GM12878 (cell line): Measurements from ENCODE around the gene AFAP1. TPM values are rescaled to one million over a fixed set of nuclear protein-coding genes. Genes with fewer than 3 reads are reported as not detected.

Experiments used
- ATAC-seq: fragments of 200-7000 bp; cut with Tn5 transposase; 3 replicates; pipeline ENCODE4 v1.9.1; 2020; ENCODE audit warnings: mild to moderate bottlenecking, moderate library complexity
- BruUV-seq: library from RNA; stranded (reverse); fragments of 400-500 nt; replicated peaks from 2 replicates; lab custom pipeline; 2021; lab: Mats Ljungman, UMichigan
- CTCF ChIA-PET: fragments of 300-600 bp; sonication (Branson Sonifier 250); formaldehyde crosslinking; extraction: SDS; loops from one replicate; lab custom pipeline; 2021; ENCODE audit warnings: inconsistent platforms; lab: Yijun Ruan, JAX
- POLR2A ChIA-PET: fragments of 350-600 bp; formaldehyde crosslinking; extraction: SDS; loops from one replicate; lab custom pipeline; 2021; ENCODE audit warnings: inconsistent platforms; lab: Charles Lee
- RAD21 ChIA-PET: fragments of 300-600 bp; sonication (Branson Sonifier 250); formaldehyde crosslinking; loops from one replicate; lab custom pipeline; 2023; ENCODE audit warnings: antibody characterized with exemption; ENCODE audit not compliant: unreplicated experiment; lab: Charles Lee
- SMC1A ChIA-PET: fragments of 300-600 bp; sonication (Branson Sonifier 250); formaldehyde crosslinking; loops from one replicate; lab custom pipeline; 2023; ENCODE audit not compliant: unreplicated experiment, uncharacterized antibody; lab: Charles Lee
- DNase-seq: peaks from one replicate; pipeline ENCODE4 v3.0.0-alpha.2; 2011; ENCODE audit warnings: low read depth, low spot score
- FAIRE-seq: peaks from 3 replicates; lab custom pipeline; 2011; peaks lifted over from hg19 to GRCh38; lab: Jason Lieb, UNC
- H2AFZ ChIP-seq: 2 replicates; pipeline ENCODE4 v1.6.0; 2011; ENCODE audit warnings: low read depth, low read length, control low read depth; ENCODE audit not compliant: control insufficient read depth
- H3K27ac ChIP-seq: 2 replicates; pipeline ENCODE4 v1.5.1; 2011; ENCODE audit warnings: control low read depth; ENCODE audit not compliant: control insufficient read depth, insufficient read depth
- H3K27me3 ChIP-seq, 2 experiments: replicated peaks in 1 of 2; 2 replicates each; pipeline versions ENCODE4 v1.6.0 to v1.6.1; 2011; ENCODE audit warnings: low read length in 1 of 2; ENCODE audit not compliant: control insufficient read depth in 2 of 2, insufficient read depth in 2 of 2
- H3K36me3 ChIP-seq, 2 experiments: 2 replicates each; pipeline ENCODE4 v1.5.1; 2011; ENCODE audit warnings: low read length in 1 of 2; ENCODE audit not compliant: control insufficient read depth in 2 of 2, insufficient read depth in 2 of 2
- H3K4me1 ChIP-seq: 2 replicates; pipeline ENCODE4 v1.6.1; 2011; ENCODE audit warnings: mild to moderate bottlenecking, low read length, moderate library complexity, mixed read lengths; ENCODE audit not compliant: control insufficient read depth, insufficient read depth
- H3K4me2 ChIP-seq: 2 replicates; pipeline ENCODE4 v1.6.0; 2011; ENCODE audit warnings: control low read depth; ENCODE audit not compliant: control insufficient read depth, insufficient read depth
- H3K4me3 ChIP-seq: fragments of 200-600 bp; sonication (generic); 2 replicates; pipeline ENCODE4 v1.5.1; 2016
- H3K79me2 ChIP-seq: 2 replicates; pipeline ENCODE4 v1.6.0; 2011; ENCODE audit warnings: low read length; ENCODE audit not compliant: control insufficient read depth, insufficient read depth
- H3K9ac ChIP-seq: 2 replicates; pipeline ENCODE4 v1.8.0; 2011; ENCODE audit warnings: low read length, control low read depth, mixed read lengths; ENCODE audit not compliant: control insufficient read depth, insufficient read depth
- H3K9me3 ChIP-seq: replicated peaks from 3 replicates; pipeline ENCODE4 v1.5.1; 2011; ENCODE audit warnings: mild to moderate bottlenecking, low read length; ENCODE audit not compliant: control insufficient read depth, insufficient read depth
- H4K20me1 ChIP-seq: 2 replicates; pipeline ENCODE4 v1.6.0; 2011; ENCODE audit not compliant: control insufficient read depth, insufficient read depth
- EZH2 ChIP-seq: IDR thresholded peaks from 2 replicates; pipeline ENCODE4 v1.6.1; 2012; ENCODE audit warnings: low read depth, mild to moderate bottlenecking, control low read depth, inconsistent platforms, low read length, borderline replicate concordance; ENCODE audit not compliant: control insufficient read depth
- GABPA ChIP-seq: IDR thresholded peaks from 2 replicates; pipeline ENCODE4 v1.6.1; 2014; ENCODE audit warnings: antibody characterized with exemption, low read depth, mild to moderate bottlenecking, inconsistent platforms
- GATAD2B ChIP-seq: fragments of 450-650 bp; conservative IDR thresholded peaks from 2 replicates; pipeline ENCODE4 v1.6.1; 2017; ENCODE audit warnings: low read depth, mild to moderate bottlenecking, moderate library complexity
- HCFC1 ChIP-seq: fragments of 150-350 bp; IDR thresholded peaks from 2 replicates; pipeline ENCODE4 v1.6.1; 2014; ENCODE audit warnings: low read length
- NFXL1 ChIP-seq: fragments of 450-650 bp; IDR thresholded peaks from 2 replicates; pipeline ENCODE4 v1.6.1; 2017; ENCODE audit warnings: antibody characterized with exemption, mild to moderate bottlenecking, borderline replicate concordance
- NFYB ChIP-seq: IDR thresholded peaks from 2 replicates; pipeline ENCODE4 v1.6.1; 2011; ENCODE audit warnings: low read depth, mild to moderate bottlenecking, low read length, improper control_type of control experiment, moderate library complexity; ENCODE audit not compliant: insufficient read depth
- NRF1 ChIP-seq: conservative IDR thresholded peaks from 2 replicates; pipeline ENCODE4 v1.6.1; 2011; ENCODE audit warnings: mild to moderate bottlenecking, low read depth, low read length, improper control_type of control experiment
- PML ChIP-seq: IDR thresholded peaks from 2 replicates; pipeline ENCODE4 v1.6.1; 2012; ENCODE audit warnings: low read length, inconsistent platforms
- SREBF2 ChIP-seq: IDR thresholded peaks from 2 replicates; pipeline ENCODE4 v1.6.1; 2012; ENCODE audit warnings: mild to moderate bottlenecking, low read length
- TAF1 ChIP-seq: IDR thresholded peaks from 2 replicates; pipeline ENCODE4 v1.6.1; 2011; ENCODE audit warnings: mild to moderate bottlenecking, low read depth, low read length, borderline replicate concordance
- ZBTB40 ChIP-seq: fragments of 450-650 bp; IDR thresholded peaks from 2 replicates; pipeline ENCODE4 v1.6.1; 2016; ENCODE audit warnings: mild to moderate bottlenecking, moderate library complexity, borderline replicate concordance
- ZSCAN29 ChIP-seq: fragments of 450-650 bp; IDR thresholded peaks from 2 replicates; pipeline ENCODE4 v1.6.1; 2017; ENCODE audit warnings: mild to moderate bottlenecking, moderate library complexity
- WGBS: methylation state at CpG from one replicate; pipeline ENCODE4 v1.1.6; 2016; ENCODE audit warnings: low lambda C conversion rate; ENCODE audit not compliant: insufficient replicate concordance, insufficient coverage; ENCODE audit errors: missing lambda C conversion rate; 5-methylcytosine and 5-hydroxymethylcytosine counted together
- in situ Hi-C: fragments of 300-500 bp; cut with MboI; formaldehyde crosslinking; loops from 9 replicates; pipeline ENCODE4 v1.14.3; 2018; ENCODE audit warnings: mixed read lengths
- intact Hi-C: fragments of 100-400 bp; cut with micrococcal nuclease; formaldehyde crosslinking; loops from one replicate; pipeline ENCODE4 v1.14.2; 2022; ENCODE audit not compliant: unreplicated experiment
- polyA plus RNA-seq, 11 experiments: library from polyadenylated mRNA; depleted of rRNA in 4 of 11; unstranded in 6 of 11; stranded (reverse) in 5 of 11; fragments of >200 nt; fragmentation: Nextera tagmentation in 4 of 11; fragmentation: Illumina TruSeq in 1 of 11; extraction: Ambion mirVana in 4 of 11; extraction: Trizol in 1 of 11; gene quantifications; 1 replicate in 1 of 11; 2 replicates in 10 of 11; pipeline versions ENCODE4 v1.2.1 to v1.2.3, GENCODE V29; 2011 to 2016; ENCODE audit warnings: inconsistent platforms in 2 of 11, missing spikeins in 2 of 11, low read depth in 1 of 11
- total RNA-seq, 4 experiments: library from RNA; depleted of rRNA in 3 of 4; stranded (reverse); fragments of >200 nt in 3 of 4; fragmentation: Illumina TruSeq in 1 of 4; extraction: Trizol in 1 of 4; gene quantifications; 2 replicates each; pipeline versions ENCODE4 v1.2.1 to v1.2.3, GENCODE V29; 2013 to 2021

The AFAP1 gene
- total and polyA plus RNA-seq, 10 of the 15 experiments (the other 5 are each of a cell fraction or from before 2014, with no cell fraction given) = 0.02 to 0.23 (median 0.09) TPM; not detected in 1

- no peak overlapping the region for H3K4me3 ChIP-seq
- no peaks in the 10 kb centered on the region for H3K36me3 ChIP-seq
- no TSS peak for BruUV-seq
- ChIA-PET SMC1A (no interaction called here), RAD21 (no interaction called here), CTCF (no interaction called here), POLR2A (no interaction called here)
- in situ Hi-C loops = loop anchor here (10.0 kb wide), 1 partner anchor 521 kb away; the partner anchor contains the start of gene SORCS2
- H3K27ac ChIP-seq = no peak overlapping the region
- intact Hi-C loops = loop anchor here (10.0 kb wide), 1 partner anchor 531 kb away; no protein-coding TSS in a partner anchor
- H4K20me1 ChIP-seq = no peaks in the 10 kb centered on the region
- no peak overlapping the region for H3K4me2 ChIP-seq
- no peak overlapping the region for H3K9ac ChIP-seq
- ATAC-seq = no peak
- H3K79me2 ChIP-seq = no peaks in the 10 kb centered on the region
- peaks cover 0 to 4% of the 10 kb centered on the region in 2 experiments; a peak in 2 of 4 replicates for H3K27me3 ChIP-seq
- no peak for DNase-seq
- WGBS = 2% methylated on average over 6 of the region's 6 CpGs
- no peaks in the 10 kb centered on the region for H3K9me3 ChIP-seq
- no peaks in the 10 kb centered on the region for H3K4me1 ChIP-seq
- TF ChIP-seq NFYB = no peak
- no peak for TF ChIP-seq GATAD2B
- no peak for TF ChIP-seq SREBF2
- no peak for FAIRE-seq
- H2AFZ ChIP-seq = no peak overlapping the region
Measured at GRCh38 chr4:7716010-7716721, 223.5 kb downstream of the AFAP1 start.

- Histone ChIP-seq H2AFZ (no peak overlapping the region), H3K27me3 (peaks cover 0 to 3% of the 10 kb centered on the region in 2 experiments; a peak in 2 of 4 replicates), H3K36me3 (no peaks in the 10 kb centered on the region), H4K20me1 (no peaks in the 10 kb centered on the region), H3K9ac (no peak overlapping the region), H3K4me1 (no peaks in the 10 kb centered on the region), H3K79me2 (no peaks in the 10 kb centered on the region), H3K4me2 (no peak overlapping the region), H3K27ac (no peak overlapping the region), H3K4me3 (no peak overlapping the region), H3K9me3 (no peaks in the 10 kb centered on the region)
- no peak for DNase-seq
- WGBS = 6% methylated on average over 11 of the region's 11 CpGs
- ChIA-PET POLR2A (no interaction called here), SMC1A (no interaction called here), CTCF (no interaction called here), RAD21 (no interaction called here)
- intact Hi-C loops = loop anchor here (10.0 kb wide), 1 partner anchor 531 kb away; no protein-coding TSS in a partner anchor
- FAIRE-seq = no peak
- no TSS peak for BruUV-seq
- in situ Hi-C loops = loop anchor here (10.0 kb wide), 1 partner anchor 521 kb away; the partner anchor contains the start of gene SORCS2
- no peak for ATAC-seq
- TF ChIP-seq NFXL1 (no peak), PML (no peak), GABPA (no peak), EZH2 (no peak), ZSCAN29 (no peak), ZBTB40 (no peak), SREBF2 (no peak), TAF1 (no peak), NRF1 (no peak), HCFC1 (no peak)
Measured at GRCh38 chr4:7715271-7716009, 224.2 kb downstream of the AFAP1 start.
